ENCODE data around the gene PCDHA3.

- TF ChIP-seq CTCF (IDR thresholded peaks at IDR 0.05; ENCODE audit: borderline replicate concordance, extremely low read depth, low read length, poor library complexity, severe bottlenecking) (no peak), EZH2 (IDR thresholded peaks at IDR 0.05; ENCODE audit: borderline replicate concordance, low read depth, low read length, severe bottlenecking) (no peak)
Measured at GRCh38 chr5:140791089-140791488, 9.8 kb upstream of the PCDHA3 start.

All from DND-41 (cell line).